ENCODE data around the gene FRK.

- TF ChIP-seq POLR2A (IDR thresholded peaks at IDR 0.05) (no peak), CTCF (IDR thresholded peaks at IDR 0.05) (peak in 4 of 6 experiments; percentile 22 to 73 (median 44))
Observed at GRCh38 chr6:115896538-115897129, 164.1 kb downstream of the FRK start.
